Spinal cord (tissue), 10 donors: ENCODE data around the gene ARHGEF16. TPM values are rescaled to one million over a fixed set of nuclear protein-coding genes. Genes with fewer than 3 reads are reported as not detected.

ENCODE experiments used
- DNase-seq, 6 donors: peaks; one replicate each; pipeline versions ENCODE4 v3.0.0 to v3.0.0-alpha.2; 2013 to 2015; ENCODE audit warnings: low spot score in 6 of 6, low read depth in 4 of 6
- H3K27ac ChIP-seq: one replicate; pipeline ENCODE4 v1.5.1; 2013; ENCODE audit warnings: low read depth, low read length, control low read depth
- H3K27me3 ChIP-seq: one replicate; pipeline ENCODE4 v1.6.1; 2013; ENCODE audit warnings: low read length; ENCODE audit not compliant: control insufficient read depth, insufficient read depth
- H3K36me3 ChIP-seq: one replicate; pipeline ENCODE4 v1.6.1; 2013; ENCODE audit warnings: low read length; ENCODE audit not compliant: control insufficient read depth, insufficient read depth
- H3K4me1 ChIP-seq: one replicate; pipeline ENCODE4 v1.6.1; 2013; ENCODE audit warnings: low read length; ENCODE audit not compliant: control insufficient read depth, insufficient read depth
- H3K4me3 ChIP-seq: one replicate; pipeline ENCODE4 v1.5.1; 2013; ENCODE audit warnings: low read depth, low read length, control low read depth
- H3K9me3 ChIP-seq: one replicate; pipeline ENCODE4 v1.6.1; 2013; ENCODE audit warnings: low read length; ENCODE audit not compliant: control insufficient read depth, insufficient read depth
- WGBS: methylation state at CpG from one replicate; pipeline ENCODE4 v1.1.5; 2013; ENCODE audit warnings: missing lambda C conversion rate; ENCODE audit not compliant: insufficient coverage; 5-methylcytosine and 5-hydroxymethylcytosine counted together
- polyA plus RNA-seq, 2 donors: library from polyadenylated mRNA; unstranded; fragments of 120-200 nt; gene quantifications; one replicate each; pipeline ENCODE4 v1.2.1, GENCODE V29; 2013; ENCODE audit not compliant: insufficient read length in 2 of 2
- total RNA-seq, 2 donors: library from RNA; depleted of rRNA in 1 of 2; stranded (reverse); fragments of 120-200 nt in 1 of 2; fragments of >200 nt in 1 of 2; gene quantifications; one replicate each; pipeline versions ENCODE4 v1.2.3 to v1.2.4, GENCODE V29; 2013 to 2014
- donor health status: healthy.

Gene ARHGEF16
- total and polyA plus RNA-seq, 4 donors = 1.7 to 4.2 (median 3.2) TPM

DNA sequence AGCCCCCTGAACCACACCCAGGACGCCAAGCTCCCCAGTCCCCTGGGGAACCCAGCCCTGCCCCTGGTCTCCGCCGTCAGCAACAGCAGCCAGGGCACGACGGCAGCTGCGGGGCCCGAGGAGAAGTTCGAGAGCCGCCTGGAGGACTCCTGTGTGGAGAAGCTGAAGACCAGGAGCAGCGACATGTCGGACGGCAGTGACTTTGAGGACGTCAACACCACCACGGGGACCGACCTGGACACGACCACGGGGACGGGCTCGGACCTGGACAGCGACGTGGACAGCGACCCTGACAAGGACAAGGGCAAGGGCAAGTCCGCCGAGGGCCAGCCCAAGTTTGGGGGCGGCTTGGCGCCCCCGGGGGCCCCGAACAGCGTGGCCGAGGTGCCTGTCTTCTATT is 42.7 kb upstream of the ARHGEF16 start:
- Histone ChIP-seq H3K4me1 (peaks cover 29% of the 10 kb centered on the region), H3K9me3 (peaks cover 1% of the 10 kb centered on the region), H3K36me3 (peaks cover 64% of the 10 kb centered on the region), H3K4me3 (no peak overlapping the region), H3K27me3 (peaks cover 4% of the 10 kb centered on the region), H3K27ac (no peak overlapping the region)
- WGBS = 91% methylated on average over 30 of the region's 30 CpGs
- no peak for DNase-seq

DNA sequence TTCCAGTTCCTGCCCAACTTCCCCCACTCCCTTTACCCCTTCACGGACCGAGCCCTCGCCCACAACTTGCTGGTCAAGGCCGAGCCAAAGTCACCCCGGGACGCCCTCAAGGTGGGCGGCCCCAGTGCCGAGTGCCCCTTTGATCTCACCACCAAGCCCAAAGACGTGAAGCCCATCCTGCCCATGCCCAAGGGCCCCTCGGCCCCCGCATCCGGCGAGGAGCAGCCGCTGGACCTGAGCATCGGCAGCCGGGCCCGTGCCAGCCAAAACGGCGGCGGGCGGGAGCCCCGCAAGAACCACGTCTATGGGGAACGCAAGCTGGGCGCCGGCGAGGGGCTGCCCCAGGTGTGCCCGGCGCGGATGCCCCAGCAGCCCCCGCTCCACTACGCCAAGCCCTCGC is 42.1 kb upstream of the ARHGEF16 start:
- Histone ChIP-seq H3K4me3 (no peak overlapping the region), H3K36me3 (peaks cover 58% of the 10 kb centered on the region), H3K27me3 (peaks cover 4% of the 10 kb centered on the region), H3K4me1 (peaks cover 29% of the 10 kb centered on the region), H3K9me3 (peaks cover 3% of the 10 kb centered on the region), H3K27ac (no peak overlapping the region)
- WGBS = 91% methylated on average over 33 of the region's 33 CpGs
- no peak for DNase-seq

DNA sequence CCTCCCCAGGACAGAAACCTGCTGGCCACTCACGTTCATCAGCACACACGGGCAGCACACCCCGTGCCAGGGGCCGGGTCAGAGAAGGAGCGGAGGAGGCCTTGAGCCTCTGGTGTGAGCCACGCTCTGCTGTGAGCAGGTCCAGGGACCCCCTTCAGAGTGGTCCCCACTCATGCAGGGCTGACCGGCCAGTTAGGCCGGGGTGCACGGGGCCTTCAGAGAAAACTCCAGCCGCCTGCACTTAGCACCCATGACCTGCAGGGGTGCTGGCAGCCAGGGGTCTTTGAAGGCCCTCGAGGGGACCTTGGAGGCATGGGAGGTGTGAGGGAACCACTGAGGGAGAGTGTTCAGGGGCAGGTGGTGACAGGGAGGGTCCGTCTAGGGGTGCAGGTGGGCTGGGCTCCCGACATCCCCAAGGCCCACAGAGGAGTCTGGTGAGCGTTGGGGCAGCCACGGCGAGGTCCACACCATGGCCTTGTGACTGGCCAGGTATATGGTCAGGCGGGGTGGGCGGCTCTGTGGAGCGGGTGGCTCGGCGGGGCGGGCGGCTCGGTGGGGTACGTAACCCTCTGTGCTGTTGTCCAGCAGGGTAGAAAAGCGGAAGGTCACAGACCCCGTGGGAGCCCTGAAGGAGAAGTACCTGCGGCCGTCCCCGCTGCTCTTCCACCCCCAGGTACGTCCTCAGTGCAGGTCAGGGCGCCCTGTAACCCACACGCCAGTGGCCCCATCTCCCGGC is 40.3 kb upstream of the ARHGEF16 start:
- Histone ChIP-seq H3K4me1 (peaks cover 26% of the 10 kb centered on the region), H3K27me3 (peaks cover 4% of the 10 kb centered on the region), H3K36me3 (peaks cover 66% of the 10 kb centered on the region), H3K27ac (no peak overlapping the region), H3K4me3 (no peak overlapping the region), H3K9me3 (peaks cover 3% of the 10 kb centered on the region)
- 96% methylated on average over 34 of the region's 34 CpGs for WGBS
- no peak for DNase-seq

DNA sequence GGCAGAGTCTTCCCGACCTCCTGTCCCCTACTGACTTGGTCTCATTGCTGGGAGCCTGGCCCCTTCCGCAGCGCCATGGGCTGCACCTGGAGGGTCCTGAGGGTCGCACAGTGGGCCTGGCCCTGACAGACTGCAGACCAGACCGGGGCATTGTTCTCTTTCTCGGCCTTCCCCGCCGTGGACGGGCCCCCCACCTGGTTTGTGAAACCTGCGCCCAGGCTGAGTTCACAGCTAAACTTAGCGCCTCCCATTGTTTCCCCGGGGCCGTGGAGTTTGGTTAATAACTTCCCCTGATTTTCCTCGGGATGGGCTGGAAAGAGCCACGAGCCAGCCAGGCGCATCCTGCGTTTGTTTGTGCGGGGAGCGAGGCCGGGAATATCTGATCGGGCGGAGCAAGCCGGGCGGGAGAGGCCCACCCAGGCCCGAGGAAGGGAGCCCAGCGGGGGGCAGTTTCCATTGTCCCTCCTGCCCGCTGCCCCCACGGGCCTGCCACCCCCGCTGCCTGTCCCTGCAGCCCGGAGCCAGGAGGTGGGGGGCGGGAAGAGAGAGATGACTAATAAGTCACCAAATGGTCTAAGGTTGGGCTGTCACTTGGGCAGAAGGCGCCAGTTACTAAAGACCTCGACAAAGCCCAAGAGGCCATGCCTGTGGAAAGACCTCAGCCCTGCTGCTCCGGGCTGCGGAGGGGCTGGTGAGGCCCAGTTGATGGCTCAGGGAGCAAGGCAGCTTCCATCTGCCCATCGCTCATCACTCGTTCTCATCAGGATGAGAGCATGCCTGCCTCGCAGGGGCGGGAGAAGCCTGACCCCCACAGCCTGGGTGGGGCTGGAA is 39.0 kb upstream of the ARHGEF16 start:
- Histone ChIP-seq H3K36me3 (peaks cover 68% of the 10 kb centered on the region), H3K9me3 (peaks cover 3% of the 10 kb centered on the region), H3K4me3 (no peak overlapping the region), H3K27ac (no peak overlapping the region), H3K4me1 (peaks cover 13% of the 10 kb centered on the region), H3K27me3 (peaks cover 4% of the 10 kb centered on the region)
- 50% methylated on average over 39 of the region's 39 CpGs for WGBS
- no peak for DNase-seq

DNA sequence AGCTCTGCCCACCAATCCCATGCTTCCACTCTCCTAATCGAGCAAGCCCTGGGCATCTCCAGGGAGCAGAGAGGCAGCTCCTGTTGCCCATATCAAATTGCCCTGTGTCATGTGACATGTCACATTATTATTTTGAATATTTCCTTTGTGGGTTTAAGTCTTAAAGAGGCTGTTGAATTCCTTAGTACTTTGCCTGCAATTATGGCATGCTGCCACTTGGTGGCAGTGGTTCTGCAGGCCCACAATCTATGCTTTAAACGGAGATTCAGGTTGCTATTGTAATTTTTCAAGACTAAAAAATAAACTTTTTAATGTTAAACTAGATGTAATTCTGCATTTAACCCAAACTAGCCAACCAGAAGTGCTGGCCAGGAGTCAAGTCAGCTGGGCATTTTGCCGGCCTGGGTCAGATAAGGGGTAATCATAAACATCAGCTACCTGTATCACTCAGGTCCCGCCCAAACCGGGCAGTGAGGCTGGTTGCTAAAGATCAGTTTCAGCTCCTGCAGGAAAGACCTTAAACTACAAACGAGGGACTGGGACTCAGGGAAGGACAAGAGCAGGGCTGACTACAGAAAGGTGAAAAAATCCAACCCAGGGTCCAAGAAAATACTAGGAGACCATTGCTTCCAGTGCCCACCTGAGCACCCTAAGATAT is 37.3 kb upstream of the ARHGEF16 start:
- DNase-seq = no peak
- Histone ChIP-seq H3K4me1 (peaks cover 23% of the 10 kb centered on the region), H3K27ac (no peak overlapping the region), H3K9me3 (peaks cover 3% of the 10 kb centered on the region), H3K36me3 (peaks cover 60% of the 10 kb centered on the region), H3K27me3 (peaks cover 4% of the 10 kb centered on the region), H3K4me3 (no peak overlapping the region)
- 89% methylated on average over 4 of the region's 6 CpGs for WGBS

DNA sequence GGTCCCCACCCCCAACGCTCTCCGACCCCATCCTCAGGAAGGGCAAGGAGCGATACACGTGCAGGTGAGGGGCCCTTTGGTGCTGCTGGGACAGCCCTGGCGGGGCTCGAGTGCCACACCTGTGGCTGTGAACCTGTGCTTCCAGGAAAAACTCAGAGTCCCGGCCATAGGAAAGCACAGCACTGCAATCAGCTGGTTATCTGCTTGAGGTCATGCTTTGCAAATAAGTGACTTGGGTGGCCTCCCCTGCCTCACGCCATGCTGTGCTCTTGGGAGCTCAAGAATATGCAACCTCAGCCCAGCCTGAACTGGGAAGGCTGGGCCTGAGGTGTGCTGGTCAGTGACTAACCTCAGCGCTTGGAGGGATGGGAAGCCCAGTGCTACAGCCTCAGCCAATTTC is 36.5 kb upstream of the ARHGEF16 start:
- Histone ChIP-seq H3K9me3 (peaks cover 3% of the 10 kb centered on the region), H3K27ac (no peak overlapping the region), H3K4me3 (no peak overlapping the region), H3K4me1 (peaks cover 30% of the 10 kb centered on the region), H3K36me3 (peaks cover 58% of the 10 kb centered on the region), H3K27me3 (peaks cover 4% of the 10 kb centered on the region)
- WGBS = 90% methylated on average over 9 of the region's 9 CpGs
- DNase-seq = no peak

DNA sequence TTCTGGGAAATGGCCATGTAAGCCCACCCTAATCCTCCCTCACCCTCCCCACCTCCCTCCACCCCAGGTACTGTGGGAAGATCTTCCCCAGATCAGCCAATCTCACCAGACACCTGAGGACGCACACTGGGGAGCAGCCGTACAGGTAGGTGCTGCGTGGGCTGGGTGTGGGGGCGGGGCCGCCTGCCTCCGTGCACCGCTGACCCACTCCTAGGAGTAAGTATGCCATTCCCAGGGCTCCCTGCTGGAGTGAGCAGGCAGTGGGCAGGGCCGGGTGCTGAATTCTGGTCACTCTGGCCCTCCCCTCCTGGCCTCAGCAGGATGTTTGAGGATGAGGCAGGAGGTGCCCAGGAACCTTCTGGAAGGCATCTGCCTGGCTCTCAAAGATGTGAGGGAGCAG is 35.9 kb upstream of the ARHGEF16 start:
- Histone ChIP-seq H3K9me3 (peaks cover 3% of the 10 kb centered on the region), H3K36me3 (peaks cover 62% of the 10 kb centered on the region), H3K27me3 (peaks cover 4% of the 10 kb centered on the region), H3K4me1 (peaks cover 37% of the 10 kb centered on the region), H3K27ac (no peak overlapping the region), H3K4me3 (no peak overlapping the region)
- DNase-seq = no peak
- 92% methylated on average over 8 of the region's 8 CpGs for WGBS

DNA sequence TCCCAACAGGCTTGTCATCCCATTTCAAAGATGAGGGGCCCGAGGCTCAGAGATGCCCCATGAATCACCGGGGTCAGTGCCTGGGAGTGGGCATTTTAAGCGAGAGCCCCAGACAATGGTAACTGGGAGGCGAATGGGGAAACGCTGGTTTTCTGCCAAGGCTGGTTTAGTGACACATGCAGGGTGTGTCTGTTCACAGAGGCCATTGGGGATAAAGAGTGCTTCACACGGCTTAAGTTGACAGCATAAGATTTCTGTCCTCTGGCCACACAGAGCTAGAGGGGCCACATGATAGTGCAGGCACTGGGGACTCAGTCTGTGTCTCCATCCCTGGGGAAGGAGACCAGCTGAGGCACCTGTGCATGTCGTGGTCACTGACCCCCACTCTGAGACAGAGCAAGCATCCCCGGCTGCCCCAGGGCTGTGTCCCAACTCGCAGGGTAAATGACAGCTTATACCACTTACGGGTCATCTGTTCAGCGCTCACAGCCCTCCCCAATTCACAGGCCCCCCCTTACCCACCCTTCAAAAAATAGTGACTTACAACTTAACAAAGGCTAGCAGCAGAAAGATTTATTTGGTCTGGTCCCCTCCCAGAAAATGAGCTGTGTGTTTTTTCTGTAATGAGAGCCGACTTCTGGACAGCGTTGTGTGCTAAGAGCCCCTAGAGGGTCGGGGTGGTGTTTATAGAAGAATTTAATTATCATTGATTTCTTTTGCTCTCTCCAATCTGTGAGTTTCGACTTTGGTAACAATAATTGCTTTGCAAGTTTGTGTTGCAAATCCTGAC is 34.9 kb upstream of the ARHGEF16 start:
- Histone ChIP-seq H3K4me1 (peaks cover 47% of the 10 kb centered on the region), H3K4me3 (no peak overlapping the region), H3K27me3 (peaks cover 4% of the 10 kb centered on the region), H3K36me3 (peaks cover 52% of the 10 kb centered on the region), H3K9me3 (peaks cover 3% of the 10 kb centered on the region), H3K27ac (no peak overlapping the region)
- 62% methylated on average over 13 of the region's 15 CpGs for WGBS
- DNase-seq = no peak
